HG03095 (cell line): ENCODE measurements around the gene LYZL4.

Experiments
- ATAC-seq: cut with Tn5 transposase; IDR thresholded peaks from one replicate; pipeline ENCODE4 v1.9.1; 2021; ENCODE audit warnings: moderate library complexity; ENCODE audit not compliant: unreplicated experiment

The LYZL4 gene

DNA sequence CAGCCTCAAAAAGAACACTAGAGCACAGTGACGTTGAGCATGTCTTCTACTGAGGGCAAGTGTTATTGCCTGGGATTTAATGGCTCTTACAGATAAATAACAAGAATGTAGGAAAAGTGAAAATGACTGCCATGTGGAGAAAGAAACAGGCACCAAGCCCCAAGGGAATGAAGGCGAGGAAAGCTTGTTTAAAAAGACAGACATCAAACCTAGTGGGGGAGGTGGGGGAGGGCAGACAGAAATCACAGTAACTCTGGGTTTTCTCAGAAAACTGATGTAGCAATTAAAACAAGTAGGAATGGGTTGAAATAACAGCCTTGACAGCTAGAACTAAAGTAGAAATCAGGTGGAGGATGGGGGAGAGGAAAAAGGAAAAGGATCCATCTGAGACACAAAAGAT lies 18.4 kb upstream of the LYZL4 start:
- no peak for ATAC-seq

DNA sequence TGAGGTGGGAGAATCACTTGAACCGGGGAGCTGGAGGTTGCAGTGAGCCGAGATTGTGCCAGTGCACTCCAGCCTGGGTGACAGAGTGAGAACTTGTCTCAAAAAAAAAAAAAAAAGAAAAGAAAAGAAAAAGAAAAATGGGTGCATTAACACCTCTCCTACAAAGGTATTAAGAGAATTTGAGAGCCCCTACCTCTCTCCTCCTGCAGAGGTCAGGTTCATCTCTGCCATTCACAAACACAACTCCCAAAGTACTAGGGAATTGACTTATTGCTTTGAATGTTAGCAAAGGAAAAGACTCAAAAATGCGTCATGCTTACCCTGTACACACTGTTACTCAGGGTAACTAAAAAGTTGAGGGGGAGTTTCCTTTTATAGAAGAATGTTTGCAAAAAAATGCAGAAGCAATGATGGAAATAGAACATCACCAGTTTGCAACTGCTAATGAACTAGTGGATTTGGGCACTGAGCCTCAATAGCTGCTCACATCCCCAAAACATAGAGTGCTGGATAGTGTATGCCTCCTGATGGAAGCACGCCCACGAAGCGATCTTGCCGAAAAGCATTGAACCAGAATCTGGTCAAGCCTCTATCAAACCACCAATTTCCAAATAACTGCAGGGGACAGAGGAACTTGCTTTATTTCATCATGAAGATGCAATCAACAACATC lies 15.5 kb upstream of the LYZL4 start:
- ATAC-seq: no peak

DNA sequence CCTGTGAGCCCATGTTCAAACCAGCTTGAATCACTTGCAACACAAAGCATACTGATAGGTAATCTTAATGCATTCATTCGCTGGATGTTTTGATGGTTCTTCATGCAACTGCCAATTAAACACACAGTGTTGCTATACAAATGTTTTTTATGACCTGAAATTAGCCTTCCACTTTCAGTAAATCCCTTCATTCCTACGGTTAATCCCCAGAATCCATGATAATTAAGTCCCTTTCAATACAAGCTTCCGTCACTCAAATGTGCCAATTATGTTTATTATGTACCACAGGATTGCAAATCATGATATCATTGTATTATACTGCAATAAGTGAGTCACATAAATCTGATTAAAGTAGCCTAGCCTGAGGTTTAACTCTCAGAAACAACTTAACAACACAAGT lies 14.5 kb upstream of the LYZL4 start:
- no peak for ATAC-seq

DNA sequence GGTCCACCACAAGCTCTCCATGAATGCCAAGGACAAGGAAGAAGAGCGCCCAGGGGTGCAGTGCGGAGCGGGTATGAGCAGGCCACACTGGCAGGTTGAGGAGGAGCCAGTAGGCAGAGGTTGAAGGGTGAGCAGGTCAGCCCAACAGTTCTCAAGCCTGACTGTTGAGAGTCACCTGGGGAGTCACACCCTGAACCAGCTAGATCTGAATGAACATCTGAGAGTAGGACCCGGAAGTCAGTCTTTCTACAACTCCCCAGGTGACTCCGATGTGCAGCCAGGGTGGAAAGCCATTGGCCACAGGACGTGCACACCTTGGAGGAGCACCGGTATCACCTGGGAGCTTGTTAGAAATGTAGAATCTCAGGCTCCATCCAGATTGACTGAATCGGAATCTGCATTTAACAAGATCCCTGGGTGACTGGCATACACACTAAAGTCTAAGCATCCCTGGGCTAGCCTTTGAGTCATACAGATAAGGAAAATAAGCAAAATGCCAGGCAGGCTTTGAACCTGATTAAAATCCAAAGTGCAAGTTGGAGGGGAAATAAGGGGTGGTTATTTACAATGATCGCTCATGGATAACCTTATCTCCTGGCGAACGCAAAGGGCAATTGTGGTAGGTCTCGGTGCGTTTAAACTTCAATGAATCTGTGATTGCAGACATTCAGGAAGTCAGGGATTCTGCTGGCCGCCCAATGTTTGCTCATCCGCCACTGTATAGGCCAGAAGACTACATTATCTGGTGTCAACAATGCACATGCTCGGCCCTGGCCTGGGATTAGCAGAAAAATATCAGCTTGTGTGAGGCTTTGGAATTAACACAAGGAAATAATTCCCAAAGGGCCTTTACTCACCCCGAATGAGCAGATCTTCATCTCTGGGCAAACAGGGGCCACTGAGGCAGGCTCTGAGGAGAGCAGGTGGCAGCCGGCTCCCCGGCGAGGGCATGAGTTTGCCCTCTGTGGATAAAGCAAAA lies 11.7 kb upstream of the LYZL4 start:
- ATAC-seq: no peak

DNA sequence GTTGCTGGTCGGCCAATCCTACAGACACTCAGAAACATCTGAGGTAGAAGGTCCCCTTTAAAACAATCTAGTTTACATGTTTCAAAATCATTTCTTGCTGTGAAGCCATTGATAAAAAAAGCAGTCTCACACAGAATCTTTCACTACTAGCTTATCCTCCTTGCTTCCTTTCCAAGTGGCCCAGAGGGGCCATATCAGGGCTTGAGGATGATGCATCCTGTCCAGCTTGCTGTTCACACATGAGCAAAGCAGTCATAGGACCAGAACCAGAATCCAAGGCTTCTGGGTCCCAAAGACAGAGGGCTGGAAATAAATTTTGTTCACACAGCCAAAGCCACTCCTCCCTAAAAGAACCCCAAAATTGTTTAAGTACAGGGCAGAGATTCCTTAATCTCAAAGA lies 9.2 kb upstream of the LYZL4 start:
- ATAC-seq: no peak

DNA sequence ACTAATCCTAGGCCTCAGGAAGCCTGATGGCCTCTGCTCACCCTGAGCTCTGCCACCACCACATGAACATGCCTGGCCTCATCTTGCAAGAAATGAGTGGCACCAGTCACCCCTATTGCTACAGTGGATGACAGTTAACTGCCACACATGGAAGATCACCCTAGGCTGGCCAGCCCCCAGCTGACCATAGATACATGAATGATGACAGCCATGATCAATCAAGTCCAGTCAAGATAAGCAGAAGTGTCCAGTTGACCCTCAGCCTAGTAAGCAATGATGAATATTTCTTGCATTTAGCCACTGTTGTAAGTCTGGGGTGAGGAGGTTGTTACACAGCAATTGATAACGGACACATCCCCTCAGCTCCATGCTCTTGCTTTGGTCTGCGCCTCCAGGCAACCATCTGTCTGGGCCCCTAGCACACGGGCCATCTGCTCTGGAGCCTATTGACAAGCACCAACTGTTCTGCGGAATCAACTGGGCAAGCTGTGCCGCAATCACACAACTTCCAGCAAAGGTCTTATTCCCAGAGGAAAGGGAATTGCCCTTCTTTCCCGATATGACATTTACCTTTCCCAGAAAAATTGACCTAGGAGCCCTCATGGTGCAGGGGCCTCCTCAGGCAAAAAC lies 2.2 kb upstream of the LYZL4 start:
- no peak for ATAC-seq

DNA sequence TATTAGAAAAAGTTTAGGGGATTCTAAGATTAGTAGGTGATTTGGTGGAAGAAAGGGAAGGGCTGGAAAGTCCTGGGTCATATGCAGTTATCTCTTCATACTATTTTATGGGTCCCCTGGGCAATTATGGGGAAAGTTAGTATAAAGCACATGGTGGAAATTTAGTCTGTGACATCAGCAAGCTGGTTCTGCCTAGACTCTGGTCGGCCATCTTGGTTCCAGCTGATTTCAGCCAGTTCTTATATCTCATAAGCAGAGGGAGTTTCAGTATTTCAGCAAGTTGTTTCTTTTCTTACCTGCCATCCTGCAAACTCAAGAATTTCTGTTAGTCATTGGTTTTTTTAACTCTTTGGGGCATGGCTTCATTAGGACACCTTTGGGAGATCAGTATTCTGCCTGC lies 1.0 kb upstream of the LYZL4 start:
- ATAC-seq: no peak

DNA sequence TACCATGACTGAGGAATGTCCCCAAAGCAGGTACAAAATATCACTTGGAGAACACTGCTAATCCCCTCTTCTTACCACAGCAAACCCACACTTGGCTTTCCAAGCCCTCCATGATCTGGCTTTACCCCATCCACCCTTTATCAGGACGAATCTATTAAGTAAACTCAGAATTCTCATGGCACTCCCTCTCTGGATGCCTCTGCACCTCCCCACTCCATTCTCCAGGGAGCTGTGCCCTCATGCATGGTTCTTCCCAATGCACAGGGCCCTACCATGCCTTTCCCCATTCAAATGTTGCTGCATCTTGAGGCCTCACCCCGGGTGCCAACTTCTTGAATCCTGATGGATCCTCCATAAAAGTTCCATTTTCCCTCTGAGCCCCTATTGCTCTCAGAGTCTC lies 2.3 kb downstream of the LYZL4 start:
- no peak for ATAC-seq

DNA sequence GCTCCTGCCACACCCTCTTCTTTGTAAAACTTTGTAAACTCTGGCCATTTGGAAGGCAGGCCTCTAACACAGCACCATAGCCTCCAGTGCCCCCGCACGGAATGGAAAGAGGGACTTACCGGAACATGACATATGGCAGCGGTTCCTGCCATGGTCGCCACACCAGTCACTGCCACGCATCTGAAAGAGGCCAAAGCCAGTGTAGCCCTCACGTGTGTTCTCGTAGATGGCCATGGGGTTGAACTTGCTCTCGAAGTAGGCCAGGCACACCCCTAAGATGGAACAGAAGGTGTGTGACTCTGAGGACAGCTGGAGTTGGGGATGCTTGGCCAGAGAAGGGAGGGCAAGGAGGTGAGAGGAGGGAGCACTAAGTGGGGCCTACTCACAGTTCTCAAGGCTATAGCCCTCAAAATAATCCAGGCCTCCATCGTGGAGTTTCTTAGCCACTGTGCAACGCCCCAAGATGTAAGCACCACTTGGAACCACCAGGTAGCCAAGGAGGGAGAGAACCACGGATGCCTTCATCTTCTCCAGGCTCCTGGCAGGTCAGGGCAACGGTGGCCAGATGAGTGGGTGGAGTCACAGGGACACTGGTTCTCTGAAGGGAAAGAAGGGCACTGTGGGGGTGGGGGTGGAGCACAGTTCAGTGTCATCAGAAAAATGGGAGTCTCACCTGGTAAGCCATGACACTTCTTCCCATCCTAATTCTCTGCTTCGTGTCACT lies 3.5 kb downstream of the LYZL4 start:
- ATAC-seq: no peak

DNA sequence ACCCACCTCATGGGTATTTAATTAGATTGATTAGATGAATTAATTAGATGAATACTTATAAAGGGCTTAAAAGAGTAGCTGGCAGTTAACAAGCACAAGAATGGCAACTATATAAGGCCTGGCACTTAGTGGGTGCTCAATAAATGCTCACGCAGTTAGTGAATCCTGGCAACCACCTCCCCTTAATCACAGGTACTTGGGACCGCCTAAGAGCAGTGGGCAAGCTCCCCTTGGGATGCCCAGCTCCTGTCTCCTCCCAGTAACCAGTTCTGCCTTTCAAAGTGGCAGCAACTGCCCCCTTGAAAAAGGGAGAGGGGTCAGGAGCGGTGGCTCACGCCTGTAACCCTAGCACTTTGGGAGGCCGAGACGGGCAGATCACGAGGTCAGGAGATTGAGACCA lies 4.6 kb downstream of the LYZL4 start:
- ATAC-seq: no peak

DNA sequence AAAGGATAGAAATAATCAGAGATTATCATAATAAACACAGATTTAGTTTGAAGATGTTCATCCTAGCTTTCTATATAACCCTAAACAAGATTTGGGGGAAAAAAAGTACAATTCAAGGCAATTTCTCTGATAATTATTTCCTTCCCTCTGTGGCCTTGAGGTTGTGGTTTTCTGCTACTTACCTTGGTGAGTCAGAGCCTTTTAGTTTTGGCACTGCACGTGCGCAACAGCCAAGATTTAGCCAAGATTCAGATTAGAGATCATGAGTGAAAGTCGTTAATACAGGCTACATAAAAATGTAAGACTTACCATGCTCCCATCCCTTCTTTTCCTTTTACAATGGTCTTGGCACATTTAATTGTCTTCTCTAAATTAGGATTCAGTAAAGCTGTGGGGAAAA lies 6.7 kb downstream of the LYZL4 start:
- no peak for ATAC-seq

DNA sequence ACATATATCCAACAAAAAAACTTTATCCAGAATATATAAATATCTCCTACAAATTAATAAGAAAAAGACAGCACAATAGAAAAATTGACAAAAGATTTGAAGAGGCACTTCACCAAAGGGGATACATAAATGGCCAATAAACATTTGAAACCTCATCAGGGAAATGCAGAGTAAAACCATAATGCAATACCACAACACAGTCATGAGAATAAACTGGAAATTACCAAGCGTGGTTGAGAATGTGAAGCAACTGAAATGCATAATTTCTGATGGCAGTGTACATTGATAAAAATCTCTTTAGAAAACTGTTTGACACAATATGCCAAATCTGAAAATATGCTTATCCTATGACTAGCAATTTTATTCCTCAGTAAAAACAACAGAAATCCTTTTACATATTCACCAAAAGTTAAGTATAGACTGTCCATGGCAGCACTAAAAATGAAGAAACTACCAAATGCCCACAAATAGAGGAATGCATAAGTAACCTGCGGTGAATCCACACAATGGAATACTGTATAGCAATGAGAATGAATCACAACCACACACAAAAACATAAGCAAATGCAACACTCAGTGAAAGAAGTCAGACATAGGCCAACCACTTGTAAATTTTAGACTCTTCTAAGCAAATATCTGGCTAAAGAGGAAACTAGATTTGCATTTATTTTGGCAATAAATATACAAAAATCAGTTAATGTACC lies 7.9 kb downstream of the LYZL4 start:
- no peak for ATAC-seq

DNA sequence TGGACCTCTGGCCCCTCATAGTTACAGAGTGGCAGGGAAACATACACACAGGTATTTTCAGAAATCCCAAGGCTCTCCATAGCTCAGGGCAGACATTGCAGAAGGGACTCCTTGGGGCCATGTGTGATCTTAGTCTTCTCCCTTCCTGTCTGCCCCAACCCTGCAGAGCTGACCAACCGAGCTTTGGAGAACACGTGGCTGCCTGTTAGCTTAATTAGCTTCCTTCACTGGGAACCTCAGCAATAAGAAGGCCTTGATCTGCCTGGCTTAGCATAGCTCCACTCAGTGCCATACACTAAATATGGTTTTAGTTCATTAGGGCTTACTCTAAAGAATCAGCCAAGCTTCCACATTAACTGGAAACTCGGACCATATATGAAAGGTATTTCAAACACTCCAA lies 12.3 kb downstream of the LYZL4 start:
- ATAC-seq: no peak

DNA sequence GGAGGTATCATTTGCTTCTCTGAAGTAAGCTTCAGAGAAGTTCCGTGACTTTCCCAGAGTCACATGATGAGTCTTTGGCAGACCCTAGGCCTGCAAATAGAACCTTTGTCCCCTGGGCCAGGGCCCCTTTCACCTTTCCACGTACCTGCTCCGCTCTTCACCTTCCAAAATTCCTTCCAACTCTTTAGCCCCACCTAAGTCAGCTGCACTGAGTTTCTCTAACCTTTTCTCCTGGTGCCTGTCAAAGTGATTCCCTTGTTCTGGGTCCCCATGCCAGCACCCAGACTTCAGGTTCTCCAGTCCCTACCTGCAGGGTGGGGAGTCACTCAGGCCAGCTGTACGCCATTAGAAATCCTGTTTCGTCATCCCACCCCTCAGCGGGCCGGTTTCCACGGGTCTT lies 12.8 kb downstream of the LYZL4 start:
- no peak for ATAC-seq

DNA sequence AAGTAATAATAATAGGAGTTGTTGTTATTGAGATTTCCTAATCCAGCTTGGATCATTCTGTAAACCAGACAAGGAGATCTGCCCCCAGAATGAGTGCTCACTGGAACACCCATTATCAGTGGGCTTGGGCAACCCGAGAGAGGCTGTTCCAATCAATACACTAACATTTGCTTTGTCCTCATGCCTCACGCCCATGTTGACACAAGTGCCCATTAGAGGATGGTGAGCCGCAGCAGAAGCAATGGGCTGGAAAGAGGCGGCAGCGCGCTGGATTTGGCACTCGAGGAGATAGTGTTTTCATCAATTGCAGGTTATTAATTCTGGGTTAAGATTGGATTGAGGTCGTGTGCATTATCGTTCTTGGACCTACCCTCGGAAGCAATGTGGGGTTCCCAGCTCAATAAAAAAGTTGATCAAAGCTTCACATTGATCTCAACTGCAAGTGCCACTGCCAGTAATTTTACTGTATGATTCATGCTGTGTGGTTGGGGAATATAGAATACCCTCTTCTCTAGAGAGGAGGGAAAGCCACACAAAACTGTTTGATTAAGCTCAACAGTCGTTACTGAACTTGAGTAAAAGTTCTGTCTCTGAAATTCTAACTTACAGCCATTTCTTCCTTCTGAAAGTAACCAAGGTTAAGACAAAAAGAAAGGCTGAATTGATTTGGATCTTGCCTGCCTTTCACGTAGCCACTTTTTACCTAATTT lies 15.7 kb downstream of the LYZL4 start:
- no peak for ATAC-seq

DNA sequence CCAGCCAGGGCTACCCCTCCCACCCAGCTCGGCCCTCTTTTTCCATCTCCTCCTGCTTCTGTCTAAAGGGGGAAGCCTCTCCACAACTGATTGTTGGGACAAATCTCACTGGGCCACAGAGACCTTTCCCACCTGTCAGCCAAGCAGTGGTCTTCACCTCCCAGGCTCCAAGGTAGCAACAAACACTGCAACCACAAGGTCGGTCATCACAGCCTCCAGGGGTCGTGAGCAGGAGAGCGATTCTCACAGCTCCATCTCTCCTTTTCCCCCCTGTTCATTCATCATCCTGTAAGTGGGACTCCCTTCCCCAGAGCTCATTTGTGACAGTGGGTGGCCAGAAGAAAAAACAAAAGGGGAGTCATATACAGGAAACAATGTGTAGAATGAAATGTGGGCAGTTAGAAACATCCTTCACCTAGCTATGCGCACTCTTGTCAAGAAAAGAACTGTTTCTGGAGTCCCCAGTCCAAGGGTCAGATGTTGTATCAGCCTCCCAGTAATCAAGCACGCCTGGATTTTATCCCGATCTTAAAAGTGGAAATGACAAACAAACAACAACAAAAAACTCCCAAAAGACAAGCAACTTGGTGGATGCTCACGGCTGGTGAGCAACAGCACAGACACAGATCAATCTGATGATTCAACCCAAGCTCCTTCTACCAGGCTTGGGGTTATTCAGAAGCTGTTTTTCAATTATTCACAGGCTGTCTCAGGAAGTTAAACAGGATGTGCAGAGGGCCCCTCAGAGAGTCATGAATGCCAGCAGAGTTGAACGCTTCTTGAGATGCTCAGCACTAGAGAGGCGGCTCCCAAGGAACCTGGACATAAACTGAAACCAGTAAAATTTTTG lies 22.4 kb downstream of the LYZL4 start:
- no peak for ATAC-seq

DNA sequence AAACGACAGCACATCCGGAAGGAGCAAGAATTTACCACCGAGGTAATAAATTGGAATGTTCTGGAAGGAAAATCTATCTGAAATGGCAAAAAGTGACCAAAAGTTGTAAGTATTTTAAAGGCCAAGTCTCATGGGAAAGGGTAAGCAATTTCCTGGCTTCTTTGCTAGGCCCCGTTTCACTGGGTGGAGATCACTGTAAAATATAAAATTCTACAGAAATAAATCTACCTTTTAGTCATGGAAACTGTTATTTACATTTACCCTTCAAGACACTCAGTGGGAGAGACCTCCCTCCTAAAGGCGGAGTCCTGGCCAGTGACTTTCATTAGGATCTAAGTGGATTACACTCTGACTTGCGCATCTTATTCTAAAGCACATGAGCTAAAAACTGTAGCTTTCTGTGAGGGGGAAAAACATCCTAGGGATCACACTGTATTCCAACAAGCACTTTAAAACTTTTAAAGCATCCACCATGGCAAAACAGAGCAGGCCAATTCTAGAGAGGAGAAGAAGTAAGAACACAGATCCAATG lies 28.8 kb downstream of the LYZL4 start:
- no peak for ATAC-seq

DNA sequence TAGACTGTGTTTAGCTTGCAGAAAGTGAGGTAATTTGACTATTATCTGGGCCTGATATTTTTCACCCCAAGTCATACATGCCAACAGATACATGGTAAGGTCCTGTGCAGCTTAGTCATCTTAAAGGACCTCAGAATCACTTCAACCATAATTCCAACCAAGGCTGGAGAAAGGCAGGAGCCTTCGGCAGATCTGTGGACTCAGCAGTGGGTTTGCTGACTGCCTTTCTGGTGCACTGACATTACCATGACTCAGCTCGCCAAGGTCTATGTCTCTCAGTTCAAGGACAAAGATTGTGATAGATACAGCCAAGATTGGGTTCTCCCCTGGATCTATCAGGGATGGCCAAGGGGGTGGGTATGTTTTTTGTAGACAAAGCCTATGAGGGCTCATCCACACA lies 32.7 kb downstream of the LYZL4 start:
- no peak for ATAC-seq

DNA sequence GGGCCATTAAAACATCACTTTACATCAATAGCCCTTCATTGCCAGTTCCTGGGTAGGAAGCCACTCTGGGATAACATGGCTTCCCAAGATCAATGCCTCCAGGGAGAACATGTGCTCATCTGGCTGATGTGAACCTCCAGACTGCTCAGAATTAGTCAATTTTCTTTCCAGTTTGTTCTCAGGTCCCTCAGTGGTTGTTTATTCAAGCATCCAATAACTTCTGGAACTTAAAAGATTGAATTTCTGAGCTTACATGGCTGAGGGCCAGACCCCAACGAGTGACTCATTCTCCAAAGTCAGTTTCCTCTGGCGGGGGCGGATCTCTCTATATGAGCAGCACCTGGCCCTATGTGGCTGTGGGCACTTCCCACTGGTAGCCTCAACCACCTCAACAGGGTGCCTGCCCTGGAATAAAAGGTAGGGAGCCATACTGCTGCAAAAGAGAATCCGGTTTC lies 34.0 kb downstream of the LYZL4 start:
- no peak for ATAC-seq
